ENCODE results near the gene ANXA4. TPM values are rescaled to one million over a fixed set of nuclear protein-coding genes. Genes with fewer than 3 reads are reported as not detected.

The ANXA4 gene
- total RNA-seq, 1 experiment from 2014 or later, result 183 TPM

GRCh38 chr2:69717861-69718273 lies 24.1 kb upstream of the ANXA4 start:
- no peak overlapping the region for H3K4me3 ChIP-seq (ENCODE audit: low read depth in 2 of 2, low read length in 2 of 2)
- ATAC-seq, result peak; percentile 73; the same call in 1 of the 2 replicates
- no peak for DNase-seq (ENCODE audit: low read depth, low spot score)
- peak overlapping the region; percentile 81 for H3K27ac ChIP-seq (ENCODE audit: low read length)
- no peaks in the 10 kb centered on the region for H3K9me3 ChIP-seq (ENCODE audit: control insufficient read depth, insufficient read depth, low read depth, low read length)
- in situ Hi-C loops (cut with HindIII; ENCODE audit: low pct_unique_long_range_greater_than_20kb, low sequenced_read_pairs) (no loop called here), intact Hi-C loops (cut with micrococcal nuclease; ENCODE audit: unreplicated experiment) (loop anchor here (10.0 kb wide), 1 partner anchor 73 kb away; the partner anchor contains the start of gene AAK1)
- TF ChIP-seq TCF7L2 (IDR thresholded peaks at IDR 0.05; ENCODE audit: low read depth, low read length), result peak; percentile 58; the same call in 1 of the 2 replicates
- TF ChIP-seq POLR2AphosphoS5 (IDR thresholded peaks at IDR 0.05; ENCODE audit: low read depth, low read length), result no peak
- TF ChIP-seq, protein P1, sequence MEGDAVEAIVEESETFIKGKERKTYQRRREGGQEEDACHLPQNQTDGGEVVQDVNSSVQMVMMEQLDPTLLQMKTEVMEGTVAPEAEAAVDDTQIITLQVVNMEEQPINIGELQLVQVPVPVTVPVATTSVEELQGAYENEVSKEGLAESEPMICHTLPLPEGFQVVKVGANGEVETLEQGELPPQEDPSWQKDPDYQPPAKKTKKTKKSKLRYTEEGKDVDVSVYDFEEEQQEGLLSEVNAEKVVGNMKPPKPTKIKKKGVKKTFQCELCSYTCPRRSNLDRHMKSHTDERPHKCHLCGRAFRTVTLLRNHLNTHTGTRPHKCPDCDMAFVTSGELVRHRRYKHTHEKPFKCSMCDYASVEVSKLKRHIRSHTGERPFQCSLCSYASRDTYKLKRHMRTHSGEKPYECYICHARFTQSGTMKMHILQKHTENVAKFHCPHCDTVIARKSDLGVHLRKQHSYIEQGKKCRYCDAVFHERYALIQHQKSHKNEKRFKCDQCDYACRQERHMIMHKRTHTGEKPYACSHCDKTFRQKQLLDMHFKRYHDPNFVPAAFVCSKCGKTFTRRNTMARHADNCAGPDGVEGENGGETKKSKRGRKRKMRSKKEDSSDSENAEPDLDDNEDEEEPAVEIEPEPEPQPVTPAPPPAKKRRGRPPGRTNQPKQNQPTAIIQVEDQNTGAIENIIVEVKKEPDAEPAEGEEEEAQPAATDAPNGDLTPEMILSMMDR (IDR thresholded peaks at IDR 0.05), result no peak
- TF ChIP-seq, protein P2, sequence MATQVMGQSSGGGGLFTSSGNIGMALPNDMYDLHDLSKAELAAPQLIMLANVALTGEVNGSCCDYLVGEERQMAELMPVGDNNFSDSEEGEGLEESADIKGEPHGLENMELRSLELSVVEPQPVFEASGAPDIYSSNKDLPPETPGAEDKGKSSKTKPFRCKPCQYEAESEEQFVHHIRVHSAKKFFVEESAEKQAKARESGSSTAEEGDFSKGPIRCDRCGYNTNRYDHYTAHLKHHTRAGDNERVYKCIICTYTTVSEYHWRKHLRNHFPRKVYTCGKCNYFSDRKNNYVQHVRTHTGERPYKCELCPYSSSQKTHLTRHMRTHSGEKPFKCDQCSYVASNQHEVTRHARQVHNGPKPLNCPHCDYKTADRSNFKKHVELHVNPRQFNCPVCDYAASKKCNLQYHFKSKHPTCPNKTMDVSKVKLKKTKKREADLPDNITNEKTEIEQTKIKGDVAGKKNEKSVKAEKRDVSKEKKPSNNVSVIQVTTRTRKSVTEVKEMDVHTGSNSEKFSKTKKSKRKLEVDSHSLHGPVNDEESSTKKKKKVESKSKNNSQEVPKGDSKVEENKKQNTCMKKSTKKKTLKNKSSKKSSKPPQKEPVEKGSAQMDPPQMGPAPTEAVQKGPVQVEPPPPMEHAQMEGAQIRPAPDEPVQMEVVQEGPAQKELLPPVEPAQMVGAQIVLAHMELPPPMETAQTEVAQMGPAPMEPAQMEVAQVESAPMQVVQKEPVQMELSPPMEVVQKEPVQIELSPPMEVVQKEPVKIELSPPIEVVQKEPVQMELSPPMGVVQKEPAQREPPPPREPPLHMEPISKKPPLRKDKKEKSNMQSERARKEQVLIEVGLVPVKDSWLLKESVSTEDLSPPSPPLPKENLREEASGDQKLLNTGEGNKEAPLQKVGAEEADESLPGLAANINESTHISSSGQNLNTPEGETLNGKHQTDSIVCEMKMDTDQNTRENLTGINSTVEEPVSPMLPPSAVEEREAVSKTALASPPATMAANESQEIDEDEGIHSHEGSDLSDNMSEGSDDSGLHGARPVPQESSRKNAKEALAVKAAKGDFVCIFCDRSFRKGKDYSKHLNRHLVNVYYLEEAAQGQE (IDR thresholded peaks at IDR 0.05; ENCODE audit: insufficient read depth in 1 of 2, low read depth in 2 of 2, low read length in 1 of 2), result no peak
- TF ChIP-seq SIN3A (IDR thresholded peaks at IDR 0.05; ENCODE audit: borderline replicate concordance, insufficient read depth, low read depth, low read length), result no peak
- POLR2A ChIA-PET, result interaction anchor here (0.5 kb wide), 1 partner anchor 23 kb away, joined by 4 read pairs; no protein-coding TSS in a partner anchor
- H3K36me3 ChIP-seq (ENCODE audit: control insufficient read depth, insufficient read depth, low read length), result no peaks in the 10 kb centered on the region
- H3K4me1 ChIP-seq (ENCODE audit: control insufficient read depth, insufficient read depth, low read length), result peaks cover 33% of the 10 kb centered on the region; the same call in 1 of the 2 replicates
- CTCF ChIA-PET, result interaction anchor here (0.6 kb wide), 1 partner anchor 390 kb away, joined by 9 read pairs; no protein-coding TSS in a partner anchor
- no peaks in the 10 kb centered on the region for H3K27me3 ChIP-seq (ENCODE audit: control insufficient read depth, insufficient read depth, low read length)
- no TSS peak for BruUV-seq (replicated peaks)

- POLR2A ChIA-PET, result interaction anchor here (0.5 kb wide), 1 partner anchor 22 kb away, joined by 4 read pairs; no protein-coding TSS in a partner anchor
- in situ Hi-C loops (cut with HindIII; ENCODE audit: low pct_unique_long_range_greater_than_20kb, low sequenced_read_pairs) (no loop called here), intact Hi-C loops (cut with micrococcal nuclease; ENCODE audit: unreplicated experiment) (loop anchor here (10.0 kb wide), 1 partner anchor 74 kb away; the partner anchor contains the start of gene AAK1)
- TF ChIP-seq TCF7L2 (IDR thresholded peaks at IDR 0.05; ENCODE audit: low read depth, low read length) (no peak), SIN3A (IDR thresholded peaks at IDR 0.05; ENCODE audit: borderline replicate concordance, insufficient read depth, low read depth, low read length) (no peak), POLR2AphosphoS5 (IDR thresholded peaks at IDR 0.05; ENCODE audit: low read depth, low read length) (no peak)
- Histone ChIP-seq H3K4me3 (ENCODE audit: low read depth in 2 of 2, low read length in 2 of 2) (no peak overlapping the region), H3K9me3 (ENCODE audit: control insufficient read depth, insufficient read depth, low read depth, low read length) (no peaks in the 10 kb centered on the region), H3K27ac (ENCODE audit: low read length) (peak overlapping the region; percentile 81), H3K4me1 (ENCODE audit: control insufficient read depth, insufficient read depth, low read length) (peaks cover 33% of the 10 kb centered on the region; the same call in 1 of the 2 replicates), H3K36me3 (ENCODE audit: control insufficient read depth, insufficient read depth, low read length) (no peaks in the 10 kb centered on the region), H3K27me3 (ENCODE audit: control insufficient read depth, insufficient read depth, low read length) (no peaks in the 10 kb centered on the region)
- BruUV-seq (replicated peaks), result no TSS peak
- DNase-seq (ENCODE audit: low read depth, low spot score) (no peak), ATAC-seq (no peak)
- CTCF ChIA-PET, result interaction anchor here (0.6 kb wide), 1 partner anchor 390 kb away, joined by 9 read pairs; no protein-coding TSS in a partner anchor
Measured at GRCh38 chr2:69718338-69718965, 23.5 kb upstream of the ANXA4 start.

Data from Panc1 (cell line).